Measurements from ENCODE around the gene MAP3K5. TPM values are rescaled to one million over a fixed set of nuclear protein-coding genes. Genes with fewer than 3 reads are reported as not detected.

The MAP3K5 gene
- total RNA-seq, 4 donors from 2014 or later = 16.2 to 52.7 (median 34.8) TPM

DNA sequence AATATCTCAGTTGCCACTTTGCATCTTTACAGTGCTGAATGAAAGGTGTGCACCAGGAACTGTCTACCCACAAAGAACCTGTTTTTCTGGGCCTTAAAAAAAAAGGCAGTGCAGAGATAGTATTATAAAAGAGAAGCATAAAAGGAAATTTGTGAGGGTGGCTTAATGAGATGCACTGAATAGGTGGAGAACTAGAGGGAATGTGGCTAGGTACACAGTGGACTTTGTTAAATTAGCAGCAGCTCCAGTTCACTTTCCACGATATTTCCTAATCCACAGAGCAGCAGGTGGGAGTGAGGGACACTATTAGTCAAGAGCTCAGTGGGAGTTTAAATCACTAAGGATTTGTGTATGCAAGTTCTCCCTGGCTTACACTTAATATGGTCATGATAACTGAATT is 280.9 kb downstream of the MAP3K5 start:
- 57 to 60% methylated on average over 1 of the region's 1 CpG for WGBS, 2 donors (ENCODE audit: low coverage in 1 of 2)
- no peak overlapping the region for H3K27ac ChIP-seq
- in situ Hi-C loops (cut with MboI; ENCODE audit: low pct_ligation_motif_present in 1 of 4, low pct_unique_long_range_greater_than_20kb in 1 of 4, low sequenced_read_pairs in 3 of 4) = no loop called here
- intact Hi-C loops (cut with DNase I; ENCODE audit: low total_unique reads) = no loop called here
- no peak for TF ChIP-seq POLR2AphosphoS5 (IDR thresholded peaks at IDR 0.05)
- no peak overlapping the region for H3K4me3 ChIP-seq
- peaks cover 7 to 30% (median 16%) of the 10 kb centered on the region in 4 donors for H3K4me1 ChIP-seq
- H3K9me3 ChIP-seq = no peaks in the 10 kb centered on the region
- no peaks in the 10 kb centered on the region for H3K36me3 ChIP-seq
- H3K27me3 ChIP-seq = no peaks in the 10 kb centered on the region
- no peak for DNase-seq

DNA sequence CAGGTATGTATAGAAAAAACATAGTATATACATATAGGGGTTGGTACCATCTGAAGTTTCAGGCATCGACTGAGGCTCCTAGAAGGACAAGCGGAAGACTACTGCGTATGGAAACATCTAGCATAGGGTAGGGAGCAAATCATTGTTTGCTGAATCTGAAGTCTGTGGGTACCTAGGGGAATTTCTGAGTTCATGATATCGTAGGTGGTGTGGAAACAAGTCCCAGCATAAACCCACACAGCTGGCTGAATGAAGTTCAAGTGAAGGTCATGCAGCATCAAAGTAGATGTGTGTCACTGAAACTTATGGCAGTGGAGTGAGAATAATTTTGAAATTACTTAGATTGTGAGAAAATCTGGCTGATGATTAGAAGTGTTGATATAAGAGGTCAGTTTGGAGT is 281.5 kb downstream of the MAP3K5 start:
- no peaks in the 10 kb centered on the region for H3K9me3 ChIP-seq
- no peak for TF ChIP-seq POLR2AphosphoS5 (IDR thresholded peaks at IDR 0.05)
- TF ChIP-seq EP300 (IDR thresholded peaks at IDR 0.05; ENCODE audit: low read depth) = no peak
- TF ChIP-seq, protein P1, sequence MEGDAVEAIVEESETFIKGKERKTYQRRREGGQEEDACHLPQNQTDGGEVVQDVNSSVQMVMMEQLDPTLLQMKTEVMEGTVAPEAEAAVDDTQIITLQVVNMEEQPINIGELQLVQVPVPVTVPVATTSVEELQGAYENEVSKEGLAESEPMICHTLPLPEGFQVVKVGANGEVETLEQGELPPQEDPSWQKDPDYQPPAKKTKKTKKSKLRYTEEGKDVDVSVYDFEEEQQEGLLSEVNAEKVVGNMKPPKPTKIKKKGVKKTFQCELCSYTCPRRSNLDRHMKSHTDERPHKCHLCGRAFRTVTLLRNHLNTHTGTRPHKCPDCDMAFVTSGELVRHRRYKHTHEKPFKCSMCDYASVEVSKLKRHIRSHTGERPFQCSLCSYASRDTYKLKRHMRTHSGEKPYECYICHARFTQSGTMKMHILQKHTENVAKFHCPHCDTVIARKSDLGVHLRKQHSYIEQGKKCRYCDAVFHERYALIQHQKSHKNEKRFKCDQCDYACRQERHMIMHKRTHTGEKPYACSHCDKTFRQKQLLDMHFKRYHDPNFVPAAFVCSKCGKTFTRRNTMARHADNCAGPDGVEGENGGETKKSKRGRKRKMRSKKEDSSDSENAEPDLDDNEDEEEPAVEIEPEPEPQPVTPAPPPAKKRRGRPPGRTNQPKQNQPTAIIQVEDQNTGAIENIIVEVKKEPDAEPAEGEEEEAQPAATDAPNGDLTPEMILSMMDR (IDR thresholded peaks at IDR 0.05) = no peak
- WGBS, 2 donors (ENCODE audit: low coverage in 1 of 2) = 75 to 80% methylated on average over 1 to 4 of the region's 4 CpGs
- DNase-seq = no peak
- H3K27ac ChIP-seq = no peak overlapping the region
- intact Hi-C loops (cut with DNase I; ENCODE audit: low total_unique reads) (no loop called here), in situ Hi-C loops (cut with MboI; ENCODE audit: low pct_ligation_motif_present in 1 of 4, low pct_unique_long_range_greater_than_20kb in 1 of 4, low sequenced_read_pairs in 3 of 4) (no loop called here)
- H3K27me3 ChIP-seq = no peaks in the 10 kb centered on the region
- no peaks in the 10 kb centered on the region for H3K36me3 ChIP-seq
- peaks cover 7 to 30% (median 16%) of the 10 kb centered on the region in 4 donors for H3K4me1 ChIP-seq
- no peak overlapping the region for H3K4me3 ChIP-seq

GRCh38 chr6:136510299-136510698 is 282.0 kb downstream of the MAP3K5 start:
- Histone ChIP-seq H3K9me3 (no peaks in the 10 kb centered on the region), H3K36me3 (no peaks in the 10 kb centered on the region), H3K27ac (no peak overlapping the region), H3K4me1 (peaks cover 7 to 30% (median 16%) of the 10 kb centered on the region in 4 donors), H3K4me3 (no peak overlapping the region), H3K27me3 (no peaks in the 10 kb centered on the region)
- in situ Hi-C loops (cut with MboI; ENCODE audit: low pct_ligation_motif_present in 1 of 4, low pct_unique_long_range_greater_than_20kb in 1 of 4, low sequenced_read_pairs in 3 of 4) = no loop called here
- TF ChIP-seq POLR2A (IDR thresholded peaks at IDR 0.05) = no peak
- intact Hi-C loops (cut with DNase I; ENCODE audit: low total_unique reads) = no loop called here
- no peak for DNase-seq
- WGBS, 2 donors (ENCODE audit: low coverage in 1 of 2) = 89 to 90% methylated on average over 2 to 5 of the region's 5 CpGs

DNA sequence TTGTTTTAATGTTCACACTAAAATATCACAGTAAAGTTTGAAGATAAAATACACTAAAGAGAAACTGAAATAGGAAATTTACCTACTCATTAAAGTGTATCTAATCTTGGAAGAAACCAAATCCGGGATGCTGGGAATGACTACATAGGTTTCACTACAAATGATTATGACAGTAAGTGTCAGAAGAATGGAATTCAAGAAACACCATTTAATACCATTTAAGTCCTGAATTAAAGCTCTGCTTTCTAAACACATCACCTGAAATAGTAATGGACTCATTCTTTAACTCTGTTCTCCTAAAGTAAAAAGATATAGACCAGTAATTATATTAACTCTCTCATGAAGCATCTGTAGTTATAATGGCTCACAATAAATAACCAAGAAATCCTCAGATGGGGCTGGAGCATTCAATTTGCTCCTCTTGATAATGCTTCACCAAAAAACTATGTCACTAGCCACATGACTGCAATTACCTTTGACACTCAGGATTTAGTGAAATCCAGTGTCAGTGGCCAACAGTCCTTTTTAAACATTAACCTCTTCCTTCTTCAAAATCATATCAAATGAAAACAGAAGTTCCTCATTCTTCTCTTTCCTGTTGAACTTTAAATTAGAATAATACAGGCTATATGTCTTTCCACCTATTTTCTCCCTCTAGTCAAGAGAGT is 283.4 kb downstream of the MAP3K5 start:
- intact Hi-C loops (cut with DNase I; ENCODE audit: low total_unique reads) (no loop called here), in situ Hi-C loops (cut with MboI; ENCODE audit: low pct_ligation_motif_present in 1 of 4, low pct_unique_long_range_greater_than_20kb in 1 of 4, low sequenced_read_pairs in 3 of 4) (no loop called here)
- H3K4me1 ChIP-seq = peaks cover 7 to 30% (median 16%) of the 10 kb centered on the region in 4 donors
- no peaks in the 10 kb centered on the region for H3K36me3 ChIP-seq
- H3K9me3 ChIP-seq = no peaks in the 10 kb centered on the region
- H3K27me3 ChIP-seq = no peaks in the 10 kb centered on the region
- no peak overlapping the region for H3K4me3 ChIP-seq
- DNase-seq = no peak
- TF ChIP-seq POLR2A (IDR thresholded peaks at IDR 0.05) (no peak), POLR2AphosphoS5 (IDR thresholded peaks at IDR 0.05) (no peak), EP300 (IDR thresholded peaks at IDR 0.05; ENCODE audit: low read depth) (no peak)
- TF ChIP-seq, protein P1 (IDR thresholded peaks at IDR 0.05) = no peak
- H3K27ac ChIP-seq = no peak overlapping the region
- WGBS, 2 donors (ENCODE audit: low coverage in 1 of 2) = 55 to 88% methylated on average over 1 of the region's 1 CpG

Small RNA genes lying within 50 kb of the gene (small RNA-seq; reads per million reads assigned to genes)
- 0 reads per million in 4 donors for gene RNA5SP219

Other genes starting within 250 kb of the MAP3K5 start
- gene MAP7, start 242.1 kb downstream of the MAP3K5 start, total RNA-seq = 10 to 100 TPM; 40.6 to 61.3 (median 46.6) TPM
- gene PEX7, start 30.1 kb upstream of the MAP3K5 start, total RNA-seq = 10 to 100 TPM in 1 of 4 donors, 1 to 10 TPM in 2, not detected in 1; 3.4 to 11.0 (median 7.0) TPM
- not detected for gene SLC35D3, start 129.8 kb upstream of the MAP3K5 start, total RNA-seq